GM21360 (cell line): ENCODE measurements around the gene CHSY3.

Source experiments
- ATAC-seq: cut with Tn5 transposase; IDR thresholded peaks from one replicate; pipeline ENCODE4 v1.9.1; 2021; ENCODE audit warnings: mild to moderate bottlenecking, moderate library complexity; ENCODE audit not compliant: unreplicated experiment

The CHSY3 gene

DNA sequence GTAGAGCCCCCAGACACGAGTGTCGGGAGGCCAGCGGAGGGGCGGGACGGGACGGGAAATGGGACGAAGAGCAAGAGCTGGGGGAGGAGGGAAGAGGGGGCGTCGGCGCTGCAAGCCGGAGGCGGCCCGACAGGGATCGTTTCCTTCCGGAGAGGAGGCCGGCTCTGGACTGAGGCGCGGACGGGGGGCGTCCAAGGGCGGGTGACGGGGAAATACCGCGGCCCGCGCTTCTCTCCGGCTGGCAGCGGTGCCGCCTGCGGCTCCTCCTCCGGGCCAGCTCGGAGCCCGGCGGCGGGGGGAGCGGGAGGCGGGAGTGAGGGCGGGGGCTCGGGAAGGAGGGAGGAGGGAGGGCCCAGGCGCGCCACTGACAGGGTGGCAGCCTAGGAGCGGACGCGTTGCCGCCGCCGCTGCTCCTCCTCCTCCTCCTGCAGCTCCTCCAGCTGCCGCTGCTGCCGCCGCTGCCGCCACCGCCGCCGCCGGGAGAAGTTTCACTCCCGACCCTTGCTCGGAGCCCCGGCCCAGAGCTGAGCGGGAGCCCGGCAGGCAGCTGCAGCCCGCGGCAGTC lies at the start of gene CHSY3:
Gene CHSY3, plus strand, starts transcription at position 364 of the 565 bp plus-strand sequence.
- peak; percentile 66 for ATAC-seq

DNA sequence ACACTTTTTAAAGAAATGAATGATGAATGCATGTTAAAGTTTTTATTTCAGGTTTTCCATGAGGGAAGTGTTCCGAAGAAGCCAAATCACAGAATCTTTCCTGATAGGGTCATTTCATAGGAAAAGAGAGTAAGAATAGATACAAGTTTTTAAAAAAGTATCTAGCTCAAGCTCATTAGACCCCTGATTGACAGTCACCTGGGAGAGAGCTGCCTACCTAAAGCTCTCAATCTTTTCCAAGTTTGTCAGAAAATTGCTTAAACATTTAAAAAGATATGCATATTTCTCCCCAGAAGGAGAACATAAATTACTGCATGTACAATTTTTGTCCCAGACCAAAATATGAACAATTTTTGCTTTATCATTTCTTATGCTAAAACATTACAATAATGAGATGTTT lies 47.9 kb upstream of the CHSY3 start:
- ATAC-seq, result no peak

DNA sequence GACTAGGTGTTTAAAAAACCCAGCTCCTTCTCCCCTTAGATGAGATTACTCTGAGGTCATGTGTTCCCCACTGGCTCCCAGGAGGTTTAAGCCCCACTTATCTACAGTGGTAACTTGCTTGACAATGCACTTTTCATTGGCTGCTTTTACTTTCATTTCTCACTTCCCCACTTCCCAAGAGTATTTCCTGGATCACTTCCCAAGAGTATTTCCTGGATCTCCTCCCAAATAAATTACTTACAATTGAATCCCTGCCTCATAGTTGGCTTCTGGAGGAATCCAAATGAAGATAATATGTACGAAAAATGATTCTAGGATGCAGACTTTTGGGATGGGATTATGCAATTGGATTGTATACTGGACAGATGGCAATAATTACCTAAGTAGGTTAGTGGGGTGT lies 47.1 kb upstream of the CHSY3 start:
- ATAC-seq, result no peak

DNA sequence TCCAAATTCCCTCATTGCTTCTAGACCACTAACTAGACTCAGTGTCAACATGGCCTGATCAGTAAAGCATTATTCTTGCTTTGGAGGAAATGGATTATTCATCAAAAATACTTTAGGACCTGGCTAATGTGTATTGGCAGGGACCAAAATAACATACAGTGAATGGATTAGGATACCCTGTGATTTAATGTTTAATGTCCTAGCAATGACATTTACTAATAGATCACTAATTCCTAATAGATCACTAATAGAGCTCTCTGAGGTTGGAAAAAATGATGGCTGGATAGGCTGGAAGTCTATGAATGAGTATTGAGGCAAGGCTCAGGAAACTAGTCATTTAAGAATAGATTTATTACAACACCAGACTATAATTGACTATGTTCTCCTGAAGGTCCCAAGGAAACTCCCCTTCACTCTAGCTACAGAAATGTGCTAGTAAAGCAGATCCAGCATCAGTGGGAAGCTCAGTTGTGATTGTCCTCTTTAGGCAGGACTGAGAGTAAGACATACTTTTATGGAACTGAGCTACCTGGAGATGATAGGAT lies 46.1 kb upstream of the CHSY3 start:
- ATAC-seq, result no peak

DNA sequence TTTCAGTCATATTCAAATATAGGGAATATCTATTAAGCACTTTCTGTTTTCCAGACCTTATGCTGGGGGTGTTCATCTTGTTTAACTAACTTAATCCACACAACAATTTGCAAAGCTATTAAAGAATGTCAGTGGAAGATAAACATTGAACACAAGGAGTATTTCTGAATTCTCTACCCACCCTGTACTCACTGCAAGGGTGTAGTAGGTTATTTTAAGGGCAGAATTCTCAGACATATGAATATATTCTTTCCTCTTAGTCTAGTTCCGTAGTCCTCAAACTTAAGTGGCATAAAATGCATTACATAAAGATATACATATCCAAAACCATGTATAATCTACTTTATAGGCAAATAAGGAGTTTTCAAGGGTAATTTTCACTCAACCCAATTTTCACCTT lies 19.9 kb upstream of the CHSY3 start:
- ATAC-seq, result no peak

DNA sequence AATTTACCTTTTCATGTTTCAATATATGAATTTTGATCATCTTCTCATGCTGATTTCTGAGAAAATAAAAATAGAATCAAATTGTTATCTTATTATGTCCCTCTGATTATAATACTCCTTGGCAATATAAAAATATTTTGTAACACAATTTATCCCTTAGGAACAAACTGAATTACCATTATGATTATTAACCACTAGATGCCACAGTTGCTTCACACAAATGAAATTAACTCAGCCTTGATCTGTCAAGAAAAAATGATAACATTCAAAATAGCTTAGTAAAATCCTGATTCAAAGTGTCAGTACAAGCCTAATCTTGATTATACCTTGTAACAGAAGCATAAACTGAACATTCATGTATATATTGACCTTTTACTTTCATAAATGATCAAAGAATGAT lies 4.8 kb upstream of the CHSY3 start:
- ATAC-seq, result no peak

DNA sequence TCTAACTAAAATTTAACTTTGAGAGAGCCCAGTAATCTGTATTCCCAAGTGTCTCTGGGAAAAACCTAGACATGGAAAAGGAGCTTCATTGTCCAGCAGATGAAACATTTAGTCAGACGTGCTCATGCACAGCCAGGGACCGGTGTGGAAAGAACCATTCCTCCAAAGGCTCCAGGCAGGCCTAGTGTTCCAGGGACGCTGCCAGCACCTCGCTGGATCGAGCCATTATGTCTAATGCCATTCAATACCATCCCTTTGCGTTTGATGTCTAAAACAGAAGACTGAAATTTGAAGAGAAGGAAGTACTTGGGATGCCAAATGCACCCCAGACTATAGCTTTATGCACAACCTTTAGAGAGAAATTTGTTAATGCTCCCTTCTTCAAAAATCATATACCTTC lies 1.4 kb upstream of the CHSY3 start:
- ATAC-seq, result no peak

DNA sequence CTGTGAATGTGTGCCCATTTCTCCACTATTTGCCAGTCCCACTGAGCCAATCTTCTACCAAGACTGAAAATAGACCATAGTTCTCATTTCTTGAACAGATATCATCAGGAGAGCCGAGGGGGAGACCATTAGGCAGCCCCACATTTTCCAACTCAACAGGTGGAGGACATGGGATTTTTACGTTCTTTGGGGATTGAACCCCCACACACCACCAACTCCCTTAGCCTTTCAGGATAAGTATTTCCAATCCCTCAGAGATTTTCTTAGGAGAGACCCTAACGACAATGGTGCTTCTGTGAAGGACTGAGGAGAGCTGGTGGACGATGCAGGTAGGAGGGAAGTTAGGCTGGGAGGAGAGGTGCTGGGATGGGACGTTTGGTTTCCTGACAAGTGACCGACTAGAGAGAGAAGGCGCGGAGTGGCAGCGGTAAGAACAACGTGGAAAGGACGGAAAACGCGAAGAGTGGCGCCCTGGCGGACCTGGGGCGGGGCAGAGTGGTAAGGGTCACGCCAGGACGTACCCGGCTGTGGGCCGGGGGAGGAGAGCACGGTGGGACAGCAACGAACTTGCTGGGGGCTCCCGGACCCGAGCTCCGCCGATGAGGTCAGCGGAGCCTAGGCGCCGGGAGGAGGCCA lies 681 bp upstream of the CHSY3 start:
- no peak for ATAC-seq

DNA sequence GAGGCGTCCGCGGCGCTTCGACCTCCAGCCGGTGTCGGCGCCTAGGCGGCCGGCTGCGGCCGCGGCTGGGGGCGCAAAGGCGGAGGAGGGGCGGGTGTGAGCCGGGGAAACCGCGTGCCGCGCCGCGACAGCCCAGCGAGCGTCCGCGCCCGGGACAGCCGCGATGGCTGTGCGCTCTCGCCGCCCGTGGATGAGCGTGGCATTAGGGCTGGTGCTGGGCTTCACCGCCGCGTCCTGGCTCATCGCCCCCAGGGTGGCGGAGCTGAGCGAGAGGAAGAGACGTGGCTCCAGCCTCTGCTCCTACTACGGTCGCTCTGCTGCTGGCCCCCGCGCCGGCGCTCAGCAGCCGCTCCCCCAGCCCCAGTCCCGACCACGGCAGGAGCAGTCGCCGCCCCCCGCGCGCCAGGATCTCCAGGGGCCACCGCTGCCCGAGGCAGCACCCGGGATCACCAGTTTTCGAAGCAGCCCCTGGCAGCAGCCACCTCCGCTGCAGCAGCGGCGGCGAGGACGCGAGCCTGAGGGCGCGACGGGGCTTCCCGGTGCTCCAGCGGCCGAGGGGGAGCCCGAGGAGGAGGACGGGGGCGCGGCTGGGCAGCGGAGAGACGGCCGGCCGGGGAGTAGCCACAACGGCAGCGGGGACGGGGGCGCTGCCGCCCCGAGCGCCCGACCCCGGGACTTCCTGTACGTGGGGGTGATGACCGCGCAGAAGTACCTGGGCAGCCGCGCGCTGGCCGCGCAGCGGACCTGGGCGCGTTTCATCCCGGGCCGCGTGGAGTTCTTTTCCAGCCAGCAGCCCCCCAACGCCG lies 605 bp downstream of the CHSY3 start:
- peak; percentile 6 for ATAC-seq

DNA sequence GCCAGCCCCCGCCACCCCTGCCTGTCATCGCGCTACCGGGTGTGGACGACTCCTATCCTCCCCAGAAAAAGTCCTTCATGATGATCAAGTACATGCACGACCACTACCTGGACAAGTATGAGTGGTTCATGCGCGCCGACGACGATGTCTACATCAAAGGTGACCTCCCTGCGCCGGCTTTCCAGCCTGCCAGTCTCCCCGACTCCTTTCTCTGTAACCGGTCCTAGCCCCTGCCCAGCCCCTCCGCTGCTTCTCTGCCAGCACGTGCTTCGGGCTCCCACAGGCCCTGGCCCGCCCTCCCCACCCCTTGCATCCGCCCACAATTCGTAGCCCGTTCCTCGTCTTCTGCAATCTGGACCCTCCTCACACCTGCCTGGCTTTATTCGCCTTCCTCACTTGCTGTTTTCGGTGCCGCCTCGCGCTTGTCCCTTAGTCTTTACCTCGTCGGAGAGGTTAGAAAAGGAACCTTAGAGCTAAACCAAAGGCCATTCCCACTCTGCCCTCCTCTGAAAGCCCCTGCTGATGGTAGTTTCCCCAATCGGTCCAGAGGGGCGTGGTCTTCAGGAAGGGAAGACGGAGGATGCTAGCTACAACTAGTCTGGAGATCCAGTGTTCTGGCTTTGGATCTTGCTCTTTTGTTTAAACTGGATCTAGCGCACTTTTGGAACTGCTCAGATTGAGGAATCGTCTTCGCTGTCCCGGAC lies 1.4 kb downstream of the CHSY3 start:
- ATAC-seq, result no peak

DNA sequence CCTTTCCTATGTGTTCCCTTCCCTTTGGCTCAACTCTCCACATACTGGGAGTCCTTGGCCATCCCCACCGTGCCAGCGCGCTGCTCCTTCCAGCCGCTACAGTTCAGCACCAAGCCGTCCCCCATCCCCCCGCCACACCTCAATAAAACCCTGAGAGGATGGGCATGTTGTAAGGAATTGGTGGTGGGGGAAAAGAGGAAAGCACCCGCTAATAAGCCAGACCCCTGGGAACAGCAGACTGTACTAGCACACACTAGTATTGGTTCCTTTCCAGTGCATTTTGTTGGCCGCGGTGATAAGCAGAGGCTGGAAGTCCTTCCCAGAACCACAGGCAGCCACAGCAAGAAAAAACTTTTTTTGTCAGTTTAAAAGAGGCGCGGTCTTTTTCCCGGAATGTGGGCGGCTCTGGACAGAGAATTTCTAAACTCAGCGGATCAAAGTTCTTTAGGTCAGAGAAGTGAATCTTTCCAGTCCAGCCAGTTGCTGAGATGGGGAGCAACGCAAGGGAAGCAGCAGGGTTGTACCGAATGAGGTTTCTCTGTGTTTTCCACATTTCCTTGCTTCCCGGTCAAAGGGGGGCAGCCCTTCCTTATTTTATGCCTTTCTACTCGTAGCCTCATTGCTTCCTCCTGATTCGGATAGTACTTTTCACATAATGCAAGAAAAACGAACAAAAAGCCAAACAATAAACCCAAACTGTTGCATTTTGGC lies 2.1 kb downstream of the CHSY3 start:
- no peak for ATAC-seq

DNA sequence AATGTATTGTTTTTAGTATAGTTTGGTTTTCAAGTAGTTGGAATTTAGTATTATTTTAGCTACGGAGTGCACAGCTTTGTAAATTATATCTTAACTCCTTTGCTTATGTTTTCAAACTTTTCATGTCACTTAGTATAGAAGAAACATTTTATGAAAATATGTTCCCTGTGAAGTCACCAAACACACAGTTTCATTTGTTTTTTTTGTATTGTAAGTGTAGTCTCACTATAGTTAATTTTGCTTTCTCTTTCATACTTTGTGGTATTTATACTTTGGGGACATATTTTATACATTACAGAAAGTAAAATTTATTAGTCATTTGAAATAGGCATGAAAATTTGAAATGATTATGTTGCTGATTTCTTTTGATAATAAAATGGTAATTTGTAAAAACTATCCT lies 5.0 kb downstream of the CHSY3 start:
- peak; percentile 53 for ATAC-seq

DNA sequence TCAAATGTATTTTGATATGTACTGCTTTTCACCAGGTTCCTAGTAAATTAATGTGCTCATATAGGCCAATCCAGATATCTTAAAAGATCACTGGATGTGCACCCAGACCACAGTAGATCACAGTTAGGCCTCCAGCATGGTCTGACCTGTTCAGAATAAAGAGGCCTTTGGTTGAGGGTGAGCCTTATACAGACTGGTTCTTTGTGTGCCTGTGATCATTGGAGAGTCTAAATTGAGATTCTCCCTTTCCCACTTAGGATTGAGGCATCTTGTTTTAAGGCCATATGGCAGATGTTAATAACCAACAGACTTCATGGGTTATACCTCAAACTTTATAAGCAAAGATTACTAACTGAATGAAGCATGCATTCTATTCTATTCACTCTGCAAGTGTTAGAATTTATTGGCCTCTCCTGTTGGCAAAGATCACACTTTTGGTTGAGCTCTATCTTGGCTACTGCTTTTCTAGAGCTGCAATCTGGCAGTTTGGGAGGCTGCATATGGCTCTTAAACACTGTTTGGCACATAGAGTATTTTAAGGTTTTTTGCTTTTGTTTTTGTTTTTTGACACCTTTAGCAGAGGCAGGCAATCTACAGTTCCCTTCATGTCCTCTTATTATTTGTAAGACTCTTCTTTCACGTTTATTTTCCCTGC lies 8.5 kb downstream of the CHSY3 start:
- ATAC-seq, result no peak

DNA sequence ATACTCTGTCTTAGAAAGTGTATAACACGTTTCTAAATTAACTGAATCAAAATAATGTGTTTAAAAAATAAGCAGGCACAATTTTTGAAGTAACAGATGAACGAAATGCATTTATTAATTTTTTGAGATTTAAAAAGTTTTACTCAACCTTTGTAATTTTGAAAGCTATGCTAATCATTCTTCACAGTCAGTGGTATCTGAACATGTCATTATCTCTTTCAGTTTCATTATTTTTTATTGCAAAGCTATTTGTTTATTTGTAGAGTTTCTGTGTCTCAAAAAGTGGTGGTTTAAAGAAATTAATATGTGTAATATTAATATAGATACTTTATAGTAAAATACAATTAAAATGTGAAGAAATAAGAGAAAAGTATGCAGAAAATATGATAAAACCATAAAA lies 11.2 kb downstream of the CHSY3 start:
- ATAC-seq, result no peak

DNA sequence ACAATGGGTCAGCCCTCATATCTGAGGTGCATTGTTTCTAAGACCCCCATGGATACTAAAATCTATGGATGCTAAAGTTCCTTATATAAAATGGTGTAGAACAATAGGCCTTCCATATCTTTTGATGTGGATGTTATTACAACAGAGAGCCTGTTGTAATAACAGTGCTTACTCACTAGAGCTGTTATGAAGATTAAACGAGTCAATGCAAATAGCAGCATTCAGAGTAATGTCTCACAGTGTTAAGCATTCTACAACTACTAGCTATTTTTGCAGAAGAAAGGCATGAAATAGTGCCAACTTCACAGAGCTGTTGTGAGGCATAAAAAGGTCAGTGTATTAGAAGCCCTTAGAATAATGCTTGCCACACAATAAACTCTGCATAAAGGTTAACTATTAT lies 13.0 kb downstream of the CHSY3 start:
- no peak for ATAC-seq

DNA sequence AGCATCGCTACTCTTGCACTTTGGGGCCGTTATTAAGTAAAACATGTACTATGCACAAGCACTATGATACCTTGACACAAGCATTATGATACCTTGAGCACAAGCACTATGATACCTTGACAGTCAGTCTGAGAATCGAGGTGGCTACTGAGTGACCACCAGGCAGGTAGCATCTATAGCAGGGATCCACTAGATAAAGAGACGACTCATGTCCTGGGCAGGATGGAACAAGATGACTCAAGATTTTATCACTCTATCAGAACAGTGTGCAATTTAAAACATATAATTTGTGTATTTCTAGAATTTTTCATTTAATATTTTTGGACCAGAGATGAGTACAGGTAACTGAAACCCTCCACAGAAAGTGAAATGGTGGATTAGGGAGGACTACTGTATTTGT lies 16.9 kb downstream of the CHSY3 start:
- no peak for ATAC-seq

DNA sequence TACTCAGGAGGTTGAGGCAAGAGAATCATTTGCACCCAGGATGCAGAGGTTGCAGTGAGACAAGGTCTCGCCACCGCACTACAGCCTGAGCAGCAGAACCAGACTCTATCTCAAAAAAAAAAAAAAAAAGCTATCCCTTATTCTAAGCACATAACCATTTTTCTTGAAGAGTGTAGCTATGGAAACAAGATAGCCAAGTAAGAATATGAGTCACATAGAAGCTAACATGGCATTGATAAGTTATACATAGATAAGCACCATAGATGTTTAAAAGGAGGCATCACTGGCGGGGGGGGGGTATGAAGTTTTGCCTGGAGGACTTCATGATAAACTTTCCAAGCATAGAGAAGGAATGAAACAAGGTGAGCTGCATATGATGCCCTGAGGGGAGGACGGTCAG lies 26.0 kb downstream of the CHSY3 start:
- no peak for ATAC-seq

DNA sequence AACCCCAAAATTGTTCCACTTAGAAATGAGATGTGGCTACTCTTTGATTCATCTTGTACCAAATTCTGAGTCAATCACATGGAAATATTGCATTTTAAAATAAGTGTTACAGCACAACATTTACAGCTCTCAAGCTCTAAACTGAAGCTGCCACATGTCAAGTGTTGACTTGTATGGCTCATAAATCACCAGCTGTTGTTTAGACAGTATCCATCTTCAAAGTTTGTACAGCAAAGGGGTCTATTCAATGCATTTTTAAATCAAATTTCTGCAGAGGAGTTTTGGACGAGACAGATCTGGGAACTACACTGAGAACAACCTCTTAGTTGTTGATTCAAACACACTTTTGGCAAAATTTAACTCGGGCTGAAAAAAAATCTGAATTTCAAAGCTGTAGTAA lies 31.4 kb downstream of the CHSY3 start:
- ATAC-seq, result no peak

DNA sequence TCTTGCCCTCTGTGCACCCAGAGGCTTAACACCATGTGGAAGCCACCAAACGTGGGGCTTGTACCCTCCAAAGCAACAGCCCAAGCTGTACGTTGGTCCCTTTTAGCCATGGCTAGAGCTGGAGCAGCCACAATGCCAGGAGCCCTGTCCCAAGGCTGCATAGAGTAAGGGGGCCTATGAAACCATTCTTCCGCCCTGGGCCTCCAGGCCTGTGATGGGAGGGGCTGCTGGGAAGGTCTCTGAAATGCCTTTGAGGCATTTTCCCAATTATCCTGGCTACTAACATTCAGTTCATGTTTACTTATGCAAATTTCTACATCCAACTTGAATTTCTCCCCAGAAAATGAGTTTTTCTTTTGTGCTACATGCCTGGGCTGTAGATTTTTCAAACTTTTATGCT lies 33.8 kb downstream of the CHSY3 start:
- ATAC-seq, result no peak

DNA sequence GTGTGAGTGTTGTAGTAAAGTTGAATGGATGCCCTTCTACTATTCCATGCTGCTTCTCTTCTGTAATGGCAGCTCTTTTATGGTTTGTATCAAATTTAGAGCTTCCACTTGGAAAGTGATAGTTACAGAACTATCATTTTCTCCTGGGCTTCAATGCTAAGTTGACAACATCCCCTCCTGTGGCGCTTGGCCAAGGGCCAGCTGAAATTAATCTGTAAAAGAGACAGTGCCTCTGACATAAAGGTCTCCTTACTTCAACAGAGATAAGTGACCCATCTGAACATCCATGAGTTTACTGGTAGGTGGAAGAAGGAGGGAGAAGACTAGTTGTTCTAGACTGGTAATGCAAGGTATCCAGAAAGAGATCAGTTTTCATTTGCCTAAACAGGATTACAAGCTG lies 39.7 kb downstream of the CHSY3 start:
- no peak for ATAC-seq
